ENCODE results near the gene ADAMTS9.

DNA sequence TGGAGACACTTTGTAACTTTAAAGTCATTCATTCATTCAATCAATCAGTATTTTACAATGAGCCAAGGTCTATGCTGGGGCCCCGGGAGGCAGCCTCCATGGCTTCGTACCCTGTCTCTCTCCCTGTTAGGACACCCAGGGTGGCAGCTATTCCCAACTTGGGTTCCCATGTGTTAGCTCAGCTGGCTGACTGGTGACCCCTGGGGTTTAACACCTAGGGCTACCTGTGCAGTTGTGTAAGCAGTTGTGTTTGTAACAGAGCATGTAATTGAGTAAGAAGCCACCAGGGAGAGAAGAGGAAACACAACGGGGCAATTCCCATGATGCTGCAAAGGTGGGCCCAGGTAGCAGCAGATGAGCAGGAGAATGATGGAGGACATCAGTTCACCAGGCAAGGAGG is 132.4 kb downstream of the ADAMTS9 start:
- TF ChIP-seq, protein P1, sequence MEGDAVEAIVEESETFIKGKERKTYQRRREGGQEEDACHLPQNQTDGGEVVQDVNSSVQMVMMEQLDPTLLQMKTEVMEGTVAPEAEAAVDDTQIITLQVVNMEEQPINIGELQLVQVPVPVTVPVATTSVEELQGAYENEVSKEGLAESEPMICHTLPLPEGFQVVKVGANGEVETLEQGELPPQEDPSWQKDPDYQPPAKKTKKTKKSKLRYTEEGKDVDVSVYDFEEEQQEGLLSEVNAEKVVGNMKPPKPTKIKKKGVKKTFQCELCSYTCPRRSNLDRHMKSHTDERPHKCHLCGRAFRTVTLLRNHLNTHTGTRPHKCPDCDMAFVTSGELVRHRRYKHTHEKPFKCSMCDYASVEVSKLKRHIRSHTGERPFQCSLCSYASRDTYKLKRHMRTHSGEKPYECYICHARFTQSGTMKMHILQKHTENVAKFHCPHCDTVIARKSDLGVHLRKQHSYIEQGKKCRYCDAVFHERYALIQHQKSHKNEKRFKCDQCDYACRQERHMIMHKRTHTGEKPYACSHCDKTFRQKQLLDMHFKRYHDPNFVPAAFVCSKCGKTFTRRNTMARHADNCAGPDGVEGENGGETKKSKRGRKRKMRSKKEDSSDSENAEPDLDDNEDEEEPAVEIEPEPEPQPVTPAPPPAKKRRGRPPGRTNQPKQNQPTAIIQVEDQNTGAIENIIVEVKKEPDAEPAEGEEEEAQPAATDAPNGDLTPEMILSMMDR (conservative IDR thresholded peaks at IDR 0.05) = no peak
- TF ChIP-seq EZH2 (IDR thresholded peaks at IDR 0.05; ENCODE audit: low read depth) = no peak

Data from PC-9 (cell line).